Naive B cell (primary cell): ENCODE measurements around the gene SLC35F3. TPM values are rescaled to one million over a fixed set of nuclear protein-coding genes. Genes with fewer than 3 reads are reported as not detected.
"Not testable (repeated sequence)": the region's sequence is repeated elsewhere in the genome, so short reads cannot be mapped to it uniquely, and the experiment has no call there.

Experiments used
- ATAC-seq, 2 donors: fragments of 150-1000 bp; cut with Tn5 transposase; 2 replicates each; pipeline ENCODE4 v1.10.0; 2021; ENCODE audit warnings: low read depth in 2 of 2, mild to moderate bottlenecking in 2 of 2, moderate library complexity in 2 of 2
- DNase-seq: peaks from one replicate; pipeline ENCODE4 v3.0.0; 2022
- H3K27ac Mint-ChIP-seq, 6 donors: one replicate each; pipeline ENCODE4 v1.8.0; 2020 to 2022; ENCODE audit warnings: mild to moderate bottlenecking in 6 of 6, mixed read lengths in 6 of 6, moderate library complexity in 5 of 6, inconsistent platforms in 2 of 6
- H3K27me3 Mint-ChIP-seq, 3 donors: one replicate each; pipeline ENCODE4 v1.8.0; 2021 to 2022; ENCODE audit warnings: mixed read lengths in 3 of 3, mild to moderate bottlenecking in 1 of 3
- H3K36me3 Mint-ChIP-seq, 2 donors: one replicate each; pipeline ENCODE4 v1.8.0; 2020 to 2022; ENCODE audit warnings: mixed read lengths in 2 of 2, inconsistent platforms in 1 of 2, mild to moderate bottlenecking in 1 of 2
- H3K4me1 Mint-ChIP-seq, 3 donors: one replicate each; pipeline ENCODE4 v1.8.0; 2020 to 2022; ENCODE audit warnings: mixed read lengths in 3 of 3, inconsistent platforms in 1 of 3, mild to moderate bottlenecking in 1 of 3, moderate library complexity in 1 of 3
- H3K4me3 Mint-ChIP-seq, 8 donors: one replicate each; pipeline ENCODE4 v1.8.0; 2020 to 2022; ENCODE audit warnings: mild to moderate bottlenecking in 8 of 8, mixed read lengths in 8 of 8, moderate library complexity in 8 of 8, inconsistent platforms in 2 of 8
- H3K9me3 Mint-ChIP-seq, 7 donors: one replicate each; pipeline ENCODE4 v1.8.0; 2020 to 2022; ENCODE audit warnings: mixed read lengths in 7 of 7, mild to moderate bottlenecking in 5 of 7, inconsistent platforms in 2 of 7, moderate library complexity in 1 of 7
- polyA plus RNA-seq, 6 donors: library from polyadenylated mRNA; unstranded; fragments of 300-500 nt; fragmentation: Illumina TruSeq; gene quantifications; one replicate each; pipeline ENCODE4 v1.2.3, GENCODE V29; 2021; ENCODE audit warnings: low read depth in 6 of 6

SLC35F3 gene
- polyA plus RNA-seq, 6 donors from 2014 or later: not detected

DNA sequence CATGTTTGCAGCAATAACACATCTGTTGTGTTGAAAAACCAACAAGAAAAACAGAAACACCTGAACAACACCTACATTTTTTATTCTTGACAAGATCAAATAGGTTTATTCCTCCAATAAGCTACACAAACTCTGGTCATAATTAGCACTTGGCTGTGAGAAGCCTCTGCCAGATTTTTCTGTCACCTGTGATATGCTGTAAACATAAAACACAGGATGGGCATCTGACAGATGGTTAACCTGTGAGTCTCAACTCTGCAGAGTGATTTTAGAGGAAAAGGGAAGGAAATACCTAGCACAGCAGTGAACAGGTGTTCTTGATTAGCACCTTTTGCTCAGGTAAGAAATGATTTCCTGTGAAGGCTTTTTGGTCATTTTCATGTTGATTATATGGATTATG lies 293.4 kb downstream of the SLC35F3 start:
- no peak overlapping the region for H3K27ac Mint-ChIP-seq
- peaks cover 16 to 54% (median 44%) of the 10 kb centered on the region in 3 donors for H3K27me3 Mint-ChIP-seq

GRCh38 chr1:234199476-234200127 lies 295.1 kb downstream of the SLC35F3 start:
- DNase-seq: no peak
- Mint-ChIP-seq H3K4me3 (no peak overlapping the region), H3K9me3 (peaks cover 0 to 13% (median 3%) of the 10 kb centered on the region in 7 donors), H3K4me1 (no peaks in the 10 kb centered on the region), H3K27me3 (peaks cover 8 to 48% (median 36%) of the 10 kb centered on the region in 3 donors), H3K27ac (no peak overlapping the region), H3K36me3 (no peaks in the 10 kb centered on the region)
- no peak for ATAC-seq

More for the DNA sequence above, 293.4 kb downstream of the SLC35F3 start:
- no peaks in the 10 kb centered on the region for H3K4me1 Mint-ChIP-seq
- no peak overlapping the region for H3K4me3 Mint-ChIP-seq
- peaks cover 0 to 21% (median 7%) of the 10 kb centered on the region in 7 donors for H3K9me3 Mint-ChIP-seq
- H3K36me3 Mint-ChIP-seq: no peaks in the 10 kb centered on the region
- DNase-seq (no peak), ATAC-seq (no peak)

- no peak for DNase-seq
- no peak overlapping the region for H3K4me3 Mint-ChIP-seq
- no peak for ATAC-seq
- H3K4me1 Mint-ChIP-seq: no peaks in the 10 kb centered on the region
- peaks cover 5 to 41% (median 30%) of the 10 kb centered on the region in 3 donors for H3K27me3 Mint-ChIP-seq
- peaks cover 0 to 13% (median 2%) of the 10 kb centered on the region in 7 donors for H3K9me3 Mint-ChIP-seq
- H3K27ac Mint-ChIP-seq: no peak overlapping the region
- no peaks in the 10 kb centered on the region for H3K36me3 Mint-ChIP-seq
Observed at GRCh38 chr1:234200566-234200965, 296.1 kb downstream of the SLC35F3 start.

- Mint-ChIP-seq H3K4me3 (peak overlapping the region in 1 of 8 donors; percentile 48), H3K9me3 (peaks cover 0 to 8% (median 2%) of the 10 kb centered on the region in 7 donors), H3K36me3 (no peaks in the 10 kb centered on the region), H3K27ac (no peak overlapping the region), H3K27me3 (peaks cover 5 to 32% (median 24%) of the 10 kb centered on the region in 3 donors), H3K4me1 (no peaks in the 10 kb centered on the region)
- DNase-seq (no peak), ATAC-seq (no peak)
Observed at GRCh38 chr1:234201600-234201999, 297.1 kb downstream of the SLC35F3 start.

- H3K4me1 Mint-ChIP-seq: no peaks in the 10 kb centered on the region
- H3K4me3 Mint-ChIP-seq: no peak overlapping the region
- H3K27ac Mint-ChIP-seq: peak overlapping the region in 1 of 6 donors; percentile 35
- peaks cover 4 to 21% (median 19%) of the 10 kb centered on the region in 3 donors for H3K27me3 Mint-ChIP-seq
- DNase-seq (no peak), ATAC-seq (no peak)
- peaks cover 0 to 9% (median 0%) of the 10 kb centered on the region in 7 donors for H3K9me3 Mint-ChIP-seq
- no peaks in the 10 kb centered on the region for H3K36me3 Mint-ChIP-seq
Observed at GRCh38 chr1:234205966-234206365, 301.5 kb downstream of the SLC35F3 start.

GRCh38 chr1:234206651-234207284 lies 302.3 kb downstream of the SLC35F3 start:
- H3K4me1 Mint-ChIP-seq: no peaks in the 10 kb centered on the region
- peaks cover 4 to 20% (median 19%) of the 10 kb centered on the region in 3 donors for H3K27me3 Mint-ChIP-seq
- H3K4me3 Mint-ChIP-seq: no peak overlapping the region

DNA sequence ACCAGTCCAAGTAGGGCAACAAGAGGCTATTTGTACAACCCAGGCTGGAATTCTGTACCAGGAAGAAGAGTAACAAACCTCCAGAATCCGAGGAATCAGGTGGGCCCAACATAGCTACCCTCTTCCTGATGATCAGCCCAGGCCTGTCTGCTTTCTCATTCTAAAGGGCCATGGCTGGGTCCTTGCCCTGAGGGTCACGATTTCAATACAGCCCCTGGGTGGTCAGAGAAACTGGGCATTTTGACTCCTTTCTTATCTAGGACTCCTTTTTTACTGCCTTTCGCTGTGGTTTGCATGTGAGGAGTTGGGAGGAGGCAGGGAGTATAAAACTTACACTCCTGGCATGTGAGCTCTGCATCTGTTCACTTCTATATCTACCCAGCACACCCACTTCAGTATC lies 303.9 kb downstream of the SLC35F3 start:
- Mint-ChIP-seq H3K36me3 (peaks cover 0 to 7% of the 10 kb centered on the region in 2 donors), H3K27me3 (peaks cover 10 to 29% (median 17%) of the 10 kb centered on the region in 3 donors), H3K4me3 (no peak overlapping the region), H3K9me3 (peaks cover 0 to 12% (median 0%) of the 10 kb centered on the region in 7 donors), H3K27ac (no peak overlapping the region), H3K4me1 (peaks cover 0 to 4% (median 0%) of the 10 kb centered on the region in 3 donors)
- DNase-seq (no peak), ATAC-seq (no peak)

More at GRCh38 chr1:234206651-234207284, 302.3 kb downstream of the SLC35F3 start:
- peaks cover 0 to 11% (median 0%) of the 10 kb centered on the region in 7 donors for H3K9me3 Mint-ChIP-seq
- no peak for DNase-seq
- H3K27ac Mint-ChIP-seq: peak overlapping the region in 1 of 6 donors; percentile 12
- peaks cover 0 to 2% of the 10 kb centered on the region in 2 donors for H3K36me3 Mint-ChIP-seq
- no peak for ATAC-seq

DNA sequence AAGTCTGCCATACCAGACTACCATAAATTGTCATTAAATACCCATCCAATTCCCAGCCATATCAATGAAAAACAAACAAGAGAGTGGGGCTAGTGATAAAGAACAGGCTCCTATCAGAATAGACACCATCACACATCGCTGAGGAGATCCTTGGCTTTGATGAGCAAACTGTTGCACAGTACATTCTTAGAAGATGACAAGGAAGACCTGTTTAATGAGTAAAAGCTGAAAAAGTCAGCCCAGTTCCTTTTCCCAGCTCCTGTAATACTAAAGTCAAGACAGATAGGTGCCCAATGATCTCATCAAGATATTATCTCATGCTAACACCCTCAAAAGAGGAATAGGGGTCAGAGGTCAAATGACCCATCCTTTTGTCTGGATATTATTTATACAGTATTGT lies 304.3 kb downstream of the SLC35F3 start:
- H3K4me3 Mint-ChIP-seq: no peak overlapping the region
- peaks cover 0 to 7% of the 10 kb centered on the region in 2 donors for H3K36me3 Mint-ChIP-seq
- peaks cover 0 to 12% (median 0%) of the 10 kb centered on the region in 7 donors for H3K9me3 Mint-ChIP-seq
- no peak for ATAC-seq
- H3K27ac Mint-ChIP-seq: no peak overlapping the region
- H3K4me1 Mint-ChIP-seq: peaks cover 0 to 4% (median 2%) of the 10 kb centered on the region in 3 donors
- DNase-seq: no peak
- peaks cover 10 to 29% (median 20%) of the 10 kb centered on the region in 3 donors for H3K27me3 Mint-ChIP-seq

DNA sequence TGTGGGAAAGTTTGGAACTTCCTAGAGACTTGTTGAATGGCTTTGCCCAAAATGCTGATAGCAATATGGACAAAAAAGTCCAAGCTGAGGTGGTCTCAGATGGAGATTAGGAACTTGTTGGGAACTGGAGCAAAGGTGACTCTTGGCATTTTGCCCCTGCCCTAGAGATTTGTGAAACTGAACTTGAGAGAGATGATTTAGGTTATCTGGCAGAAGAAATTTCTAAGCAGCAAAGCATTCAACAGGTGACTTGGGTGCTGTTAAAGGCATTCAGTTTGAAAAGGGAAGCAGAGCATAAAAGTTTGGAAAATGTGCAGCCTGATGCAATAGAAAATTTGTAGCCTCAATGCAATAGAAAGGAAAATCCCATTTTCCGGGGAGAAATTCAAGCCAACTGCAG lies 306.0 kb downstream of the SLC35F3 start:
- DNase-seq, ATAC-seq, H3K27ac Mint-ChIP-seq, H3K4me1 Mint-ChIP-seq, H3K4me3 Mint-ChIP-seq, H3K36me3 Mint-ChIP-seq: not testable (repeated sequence)
- Mint-ChIP-seq H3K9me3 (peaks cover 0 to 12% (median 0%) of the 10 kb centered on the region in 7 donors), H3K27me3 (peaks cover 10 to 29% (median 25%) of the 10 kb centered on the region in 3 donors)

- not testable (repeated sequence) for ATAC-seq, H3K36me3 Mint-ChIP-seq, H3K4me3 Mint-ChIP-seq, H3K27ac Mint-ChIP-seq, DNase-seq
- Mint-ChIP-seq H3K27me3 (peaks cover 17 to 43% (median 39%) of the 10 kb centered on the region in 3 donors), H3K9me3 (peaks cover 0 to 12% (median 0%) of the 10 kb centered on the region in 7 donors), H3K4me1 (peaks cover 0 to 12% (median 6%) of the 10 kb centered on the region in 3 donors)
Observed at GRCh38 chr1:234211855-234212254, 307.4 kb downstream of the SLC35F3 start.

DNA sequence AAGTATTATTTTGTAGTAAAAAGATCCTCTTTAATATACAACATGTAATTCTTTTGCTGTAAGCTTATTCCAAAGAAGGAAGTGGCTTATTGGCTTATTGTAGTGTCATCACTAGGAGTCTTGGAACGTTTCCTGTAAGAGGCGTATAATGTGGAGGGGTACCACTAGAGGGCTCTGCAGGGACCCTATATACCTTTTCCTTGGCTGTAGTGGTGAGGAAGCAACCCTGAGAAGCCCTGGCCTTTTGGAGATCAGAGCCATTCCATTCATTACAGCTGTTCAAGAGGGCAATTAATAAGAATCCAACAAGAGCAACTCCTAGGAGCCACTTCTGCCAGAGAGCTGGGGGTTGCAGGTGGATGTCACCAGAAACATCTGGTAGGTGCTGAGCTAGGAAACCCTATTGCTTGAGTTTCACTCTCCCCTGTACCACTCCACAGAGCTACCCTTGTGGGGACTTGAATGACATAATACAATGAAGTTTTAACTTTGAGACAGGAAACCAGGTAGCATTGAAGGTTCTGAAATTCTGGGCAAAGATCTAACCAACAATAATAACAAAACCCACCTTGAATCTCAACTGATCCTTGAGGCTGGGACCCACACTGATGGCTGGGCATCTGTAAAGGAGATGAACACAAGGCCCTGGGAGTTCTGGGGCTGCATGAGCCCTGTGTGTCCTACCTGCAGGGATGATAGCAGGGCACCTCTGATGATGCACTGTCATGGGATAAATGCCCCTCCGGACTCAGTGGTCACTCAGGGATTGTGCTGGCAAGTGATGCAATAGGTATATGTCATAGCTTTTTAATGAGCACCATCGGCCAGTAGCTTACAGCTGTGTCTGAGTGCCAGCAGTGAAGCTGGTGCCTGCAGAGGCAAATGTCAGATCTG lies 308.5 kb downstream of the SLC35F3 start:
- Mint-ChIP-seq H3K36me3 (peaks cover 0 to 7% of the 10 kb centered on the region in 2 donors), H3K9me3 (peaks cover 0 to 8% (median 0%) of the 10 kb centered on the region in 7 donors), H3K27ac (no peak overlapping the region), H3K4me3 (peak overlapping the region in 6 of 8 donors; percentile 14 to 76 (median 44)), H3K4me1 (peaks cover 0 to 12% (median 6%) of the 10 kb centered on the region in 3 donors), H3K27me3 (peaks cover 26 to 47% (median 46%) of the 10 kb centered on the region in 3 donors)
- DNase-seq: no peak
- ATAC-seq: peak in 1 of 2 donors; percentile 48

DNA sequence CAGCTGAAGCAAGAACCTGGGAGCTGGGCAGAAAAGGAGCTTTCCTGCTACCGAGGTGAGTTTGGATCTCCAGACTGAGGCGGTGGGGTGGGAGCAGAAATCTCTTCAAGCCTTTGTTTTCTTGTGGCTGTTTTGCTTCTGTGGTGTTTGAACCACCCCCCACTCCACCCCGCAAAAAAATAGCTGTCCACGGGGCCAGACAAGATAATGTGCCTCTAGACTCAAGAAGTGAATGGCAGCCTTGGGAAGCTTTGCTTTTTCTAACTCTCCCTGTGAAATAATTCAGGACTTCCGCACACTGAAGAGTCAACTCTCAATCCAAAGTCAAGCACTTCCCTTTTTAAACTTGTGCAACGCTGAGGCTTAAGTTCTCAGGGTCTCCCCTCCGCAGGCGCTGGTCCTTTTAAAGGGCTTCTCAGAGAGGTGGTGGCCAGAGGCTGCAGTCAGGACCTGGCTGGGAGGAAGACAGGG lies 309.2 kb downstream of the SLC35F3 start:
- H3K27me3 Mint-ChIP-seq: peaks cover 31 to 46% (median 43%) of the 10 kb centered on the region in 3 donors

More for the DNA sequence above, 309.2 kb downstream of the SLC35F3 start:
- Mint-ChIP-seq H3K4me3 (peak overlapping the region in 7 of 8 donors; percentile 57 to 76 (median 71)), H3K9me3 (peaks cover 0 to 8% (median 0%) of the 10 kb centered on the region in 7 donors), H3K4me1 (peaks cover 0 to 12% (median 6%) of the 10 kb centered on the region in 3 donors), H3K27ac (no peak overlapping the region), H3K36me3 (peaks cover 0 to 7% of the 10 kb centered on the region in 2 donors)
- DNase-seq: no peak
- ATAC-seq: no peak
